ENCODE data around the gene ALK. TPM values are rescaled to one million over a fixed set of nuclear protein-coding genes. Genes with fewer than 3 reads are reported as not detected.
A peak's percentile ranks its signal among the peaks of the same experiment; 100 is the strongest.

ALK gene
- polyA plus RNA-seq, 4 donors = 0.04 to 0.98 TPM; not detected in 2

DNA sequence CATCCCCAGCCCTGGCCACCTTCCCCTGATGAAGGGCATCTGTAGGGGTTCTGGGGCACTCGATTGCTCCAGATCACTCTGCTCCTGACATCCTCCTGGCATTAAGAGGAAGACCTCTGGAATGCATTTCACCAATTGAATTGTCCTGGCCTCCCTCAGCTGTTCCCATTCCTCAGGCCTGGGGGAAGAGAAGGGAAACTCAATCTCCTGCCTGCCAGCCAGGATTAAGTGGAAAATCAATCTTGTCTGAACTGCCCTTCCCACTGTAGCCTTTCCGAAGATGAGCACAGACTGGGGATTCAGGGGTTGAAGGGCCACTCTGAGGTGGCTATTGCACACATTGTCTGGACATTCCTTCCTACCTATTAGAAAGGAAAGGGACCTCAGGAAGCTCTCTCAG lies 99.8 kb downstream of the ALK start:
- peaks cover 0 to 2% (median 0%) of the 10 kb centered on the region in 3 donors for H3K4me1 ChIP-seq (ENCODE audit: control insufficient read depth in 3 of 3, insufficient read depth in 2 of 3, low read depth in 1 of 3, low read length in 2 of 3)
- H3K4me3 ChIP-seq (ENCODE audit: low read depth in 1 of 3, low read length in 3 of 3) = no peak overlapping the region
- WGBS, 3 donors = 72 to 94% (median 83%) methylated on average over 2 of the region's 2 CpGs
- DNase-seq = no peak
- no peak overlapping the region for H3K27ac ChIP-seq (ENCODE audit: low read depth in 1 of 3, low read length in 2 of 3)
- H3K9me3 ChIP-seq (ENCODE audit: control insufficient read depth in 2 of 2, insufficient read depth in 1 of 2, low read depth in 1 of 2, low read length in 1 of 2) = peaks cover 0 to 3% of the 10 kb centered on the region in 2 donors
- no peaks in the 10 kb centered on the region for H3K27me3 ChIP-seq (ENCODE audit: control insufficient read depth in 3 of 3, insufficient read depth in 3 of 3, low read length in 3 of 3)
- H3K36me3 ChIP-seq (ENCODE audit: control insufficient read depth in 3 of 3, insufficient read depth in 2 of 3, low read depth in 1 of 3, low read length in 3 of 3) = no peaks in the 10 kb centered on the region
- no peak for FAIRE-seq

DNA sequence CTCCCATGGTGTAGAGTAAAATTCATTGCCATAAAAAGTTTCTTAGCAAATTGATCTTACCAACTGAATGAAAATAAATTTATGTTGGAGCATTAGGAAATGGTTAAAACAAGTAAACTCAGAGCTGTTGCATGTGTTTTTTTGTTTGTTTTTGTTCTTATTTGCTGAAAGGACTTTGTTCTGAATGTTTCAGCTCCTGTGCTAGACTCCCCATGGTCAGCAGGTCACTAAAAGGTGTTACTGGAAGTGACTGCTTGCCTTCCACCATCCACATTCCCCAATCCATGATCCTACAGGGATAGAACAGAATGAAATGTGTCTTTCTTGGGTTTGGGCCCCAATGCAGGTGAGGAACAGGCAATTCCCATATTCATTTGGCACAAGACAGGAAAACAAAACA lies 101.8 kb downstream of the ALK start:
- H3K27ac ChIP-seq (ENCODE audit: low read depth in 1 of 3, low read length in 2 of 3) = no peak overlapping the region
- H3K9me3 ChIP-seq (ENCODE audit: control insufficient read depth in 2 of 2, insufficient read depth in 1 of 2, low read depth in 1 of 2, low read length in 1 of 2) = peaks cover 0 to 3% of the 10 kb centered on the region in 2 donors
- H3K36me3 ChIP-seq (ENCODE audit: control insufficient read depth in 3 of 3, insufficient read depth in 2 of 3, low read depth in 1 of 3, low read length in 3 of 3) = no peaks in the 10 kb centered on the region
- FAIRE-seq (no peak), DNase-seq (no peak)
- no peaks in the 10 kb centered on the region for H3K27me3 ChIP-seq (ENCODE audit: control insufficient read depth in 3 of 3, insufficient read depth in 3 of 3, low read length in 3 of 3)
- peaks cover 0 to 2% (median 0%) of the 10 kb centered on the region in 3 donors for H3K4me1 ChIP-seq (ENCODE audit: control insufficient read depth in 3 of 3, insufficient read depth in 2 of 3, low read depth in 1 of 3, low read length in 2 of 3)
- H3K4me3 ChIP-seq (ENCODE audit: low read depth in 1 of 3, low read length in 3 of 3) = no peak overlapping the region

DNA sequence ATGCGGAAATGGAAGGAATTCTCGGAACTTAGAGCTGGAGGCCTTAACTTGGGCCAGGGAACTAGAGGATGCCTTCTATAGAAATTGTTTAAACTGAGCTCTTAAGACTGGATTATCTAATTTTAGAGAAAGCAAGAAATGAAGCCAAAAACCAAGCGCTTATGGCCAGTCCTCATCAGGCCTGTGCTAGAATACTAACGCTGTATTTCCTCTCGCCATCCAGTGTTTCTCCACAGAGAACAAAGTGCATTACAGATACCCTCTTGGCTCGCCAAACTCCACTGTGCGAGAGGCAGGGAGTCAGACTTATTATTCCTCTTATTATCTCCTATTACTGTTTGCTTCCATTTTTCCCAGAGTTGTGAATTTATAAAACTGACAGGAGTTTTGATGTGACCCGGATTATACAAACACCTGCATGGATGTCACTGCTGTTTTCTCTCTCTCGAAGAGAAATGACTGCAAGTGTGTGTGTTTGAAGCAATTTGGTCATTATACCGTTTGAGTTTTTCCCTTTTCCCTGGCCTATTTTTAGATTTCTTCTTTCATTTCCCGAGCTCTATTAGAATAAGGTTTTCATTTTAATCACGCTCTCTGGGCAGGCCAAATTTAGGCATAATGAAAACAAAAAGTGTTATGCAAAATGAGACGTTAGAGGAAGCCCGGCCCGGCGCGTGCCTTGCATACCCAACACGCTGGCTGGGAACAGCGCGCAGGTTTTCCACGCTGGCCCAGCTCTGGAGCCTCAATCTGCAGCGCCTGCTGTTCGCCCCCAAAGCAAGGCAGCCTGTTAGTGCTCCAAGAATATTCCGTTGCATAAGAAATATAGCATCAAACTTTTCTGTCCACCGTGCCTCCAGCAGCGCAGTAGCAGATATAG lies 103.3 kb downstream of the ALK start:
- H3K27ac ChIP-seq (ENCODE audit: low read depth in 1 of 3, low read length in 2 of 3) = peak overlapping the region in 1 of 3 donors; percentile 16
- DNase-seq (peak in 1 of 2 donors; percentile 8), FAIRE-seq (no peak)
- no peaks in the 10 kb centered on the region for H3K27me3 ChIP-seq (ENCODE audit: control insufficient read depth in 3 of 3, insufficient read depth in 3 of 3, low read length in 3 of 3)
- WGBS, 3 donors = 74 to 90% (median 84%) methylated on average over 26 of the region's 26 CpGs
- no peaks in the 10 kb centered on the region for H3K36me3 ChIP-seq (ENCODE audit: control insufficient read depth in 3 of 3, insufficient read depth in 2 of 3, low read depth in 1 of 3, low read length in 3 of 3)
- no peak overlapping the region for H3K4me3 ChIP-seq (ENCODE audit: low read depth in 1 of 3, low read length in 3 of 3)
- peaks cover 0 to 2% (median 0%) of the 10 kb centered on the region in 3 donors for H3K4me1 ChIP-seq (ENCODE audit: control insufficient read depth in 3 of 3, insufficient read depth in 2 of 3, low read depth in 1 of 3, low read length in 2 of 3)
- no peaks in the 10 kb centered on the region for H3K9me3 ChIP-seq (ENCODE audit: control insufficient read depth in 2 of 2, insufficient read depth in 1 of 2, low read depth in 1 of 2, low read length in 1 of 2)

DNA sequence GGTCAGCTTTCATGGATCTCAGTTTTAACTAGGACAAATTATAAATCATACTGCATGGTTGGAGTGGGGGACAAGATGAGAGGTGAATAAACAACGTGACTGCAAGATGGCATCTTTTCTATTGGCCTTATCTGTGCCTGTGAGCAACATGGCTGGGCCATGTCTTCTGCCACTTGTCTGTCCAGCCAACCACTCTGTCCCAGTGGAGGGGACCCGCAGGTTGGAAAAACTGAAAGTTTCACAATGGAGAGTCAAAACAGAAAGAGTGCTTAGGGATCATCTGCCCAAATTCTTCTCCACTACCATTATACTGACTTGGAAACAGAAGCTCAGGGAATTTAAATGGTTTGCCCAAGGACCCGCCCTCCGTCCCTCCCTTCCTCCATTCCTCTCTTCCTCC lies 104.1 kb downstream of the ALK start:
- FAIRE-seq (no peak), DNase-seq (no peak)
- WGBS, 3 donors = 66 to 90% (median 88%) methylated on average over 4 of the region's 4 CpGs
- Histone ChIP-seq H3K9me3 (ENCODE audit: control insufficient read depth in 2 of 2, insufficient read depth in 1 of 2, low read depth in 1 of 2, low read length in 1 of 2) (no peaks in the 10 kb centered on the region), H3K4me3 (ENCODE audit: low read depth in 1 of 3, low read length in 3 of 3) (no peak overlapping the region), H3K36me3 (ENCODE audit: control insufficient read depth in 3 of 3, insufficient read depth in 2 of 3, low read depth in 1 of 3, low read length in 3 of 3) (no peaks in the 10 kb centered on the region), H3K4me1 (ENCODE audit: control insufficient read depth in 3 of 3, insufficient read depth in 2 of 3, low read depth in 1 of 3, low read length in 2 of 3) (peaks cover 0 to 2% (median 0%) of the 10 kb centered on the region in 3 donors), H3K27me3 (ENCODE audit: control insufficient read depth in 3 of 3, insufficient read depth in 3 of 3, low read length in 3 of 3) (no peaks in the 10 kb centered on the region), H3K27ac (ENCODE audit: low read depth in 1 of 3, low read length in 2 of 3) (no peak overlapping the region)

DNA sequence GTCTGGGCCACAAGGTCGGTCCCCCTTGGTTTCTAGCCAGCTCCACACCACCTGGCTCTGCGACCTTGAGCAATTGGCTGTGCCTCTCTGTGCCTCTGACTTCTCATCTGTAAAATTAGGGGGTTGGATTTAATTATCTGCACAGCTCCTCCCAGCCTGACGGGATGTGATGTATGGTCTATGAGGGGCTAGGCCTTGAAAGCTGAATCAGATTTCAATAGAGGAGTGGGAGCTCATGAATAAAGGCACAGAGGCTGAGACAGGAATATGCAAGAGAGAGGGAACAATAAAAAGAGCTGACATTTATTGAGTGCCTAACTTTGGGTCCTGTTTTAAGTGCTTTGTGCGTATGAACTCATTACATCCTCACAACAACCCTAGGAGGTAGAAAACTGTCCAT lies 104.7 kb downstream of the ALK start:
- no peaks in the 10 kb centered on the region for H3K36me3 ChIP-seq (ENCODE audit: control insufficient read depth in 3 of 3, insufficient read depth in 2 of 3, low read depth in 1 of 3, low read length in 3 of 3)
- peaks cover 0 to 2% (median 0%) of the 10 kb centered on the region in 3 donors for H3K4me1 ChIP-seq (ENCODE audit: control insufficient read depth in 3 of 3, insufficient read depth in 2 of 3, low read depth in 1 of 3, low read length in 2 of 3)
- no peak overlapping the region for H3K4me3 ChIP-seq (ENCODE audit: low read depth in 1 of 3, low read length in 3 of 3)
- WGBS, 3 donors = 47 to 68% (median 57%) methylated on average over 4 of the region's 4 CpGs
- no peak overlapping the region for H3K27ac ChIP-seq (ENCODE audit: low read depth in 1 of 3, low read length in 2 of 3)
- DNase-seq (no peak), FAIRE-seq (no peak)
- H3K9me3 ChIP-seq (ENCODE audit: control insufficient read depth in 2 of 2, insufficient read depth in 1 of 2, low read depth in 1 of 2, low read length in 1 of 2) = no peaks in the 10 kb centered on the region
- no peaks in the 10 kb centered on the region for H3K27me3 ChIP-seq (ENCODE audit: control insufficient read depth in 3 of 3, insufficient read depth in 3 of 3, low read length in 3 of 3)

DNA sequence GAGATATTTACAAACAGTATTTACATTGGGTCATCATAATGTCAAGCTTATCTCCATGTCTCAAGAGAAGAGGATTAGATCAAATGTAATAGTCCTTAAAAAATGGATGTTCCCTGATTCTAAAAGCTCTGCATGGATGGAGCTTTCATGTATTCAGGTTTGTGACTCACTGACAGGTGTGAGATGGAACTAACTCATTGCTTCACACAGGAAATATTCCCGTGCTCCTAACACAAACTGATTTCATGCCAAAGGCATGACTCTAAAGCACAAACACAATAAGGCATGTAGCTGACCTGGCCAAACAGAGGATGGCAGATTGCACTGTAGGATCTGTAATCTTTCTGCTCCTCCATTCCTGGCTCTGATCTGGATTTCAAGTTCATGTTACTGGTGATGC lies 110.0 kb downstream of the ALK start:
- 13 to 41% (median 15%) methylated on average over 1 of the region's 1 CpG for WGBS, 3 donors

DNA sequence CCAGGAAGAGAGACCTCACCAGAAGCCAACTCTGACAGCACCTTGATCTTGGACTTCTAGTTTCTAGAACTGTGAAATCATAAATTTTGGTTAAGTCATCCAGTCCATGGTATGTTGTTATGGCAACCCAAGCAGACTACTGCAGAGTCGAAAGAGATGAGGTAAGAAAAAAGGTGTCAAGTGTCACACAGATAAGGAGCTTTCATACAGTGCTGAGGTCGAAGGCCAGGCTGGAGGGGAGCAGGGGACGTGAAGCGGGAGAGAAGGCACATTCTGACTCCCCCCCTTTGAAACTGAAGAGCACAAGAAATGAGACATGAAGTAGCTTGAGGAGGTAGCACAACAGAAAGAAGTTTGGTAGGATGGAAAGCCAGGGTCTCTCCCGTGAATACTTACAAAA lies 110.4 kb downstream of the ALK start:
- FAIRE-seq (no peak), DNase-seq (no peak)
- H3K4me1 ChIP-seq (ENCODE audit: control insufficient read depth in 3 of 3, insufficient read depth in 2 of 3, low read depth in 1 of 3, low read length in 2 of 3) = no peaks in the 10 kb centered on the region
- H3K36me3 ChIP-seq (ENCODE audit: control insufficient read depth in 3 of 3, insufficient read depth in 2 of 3, low read depth in 1 of 3, low read length in 3 of 3) = no peaks in the 10 kb centered on the region
- H3K4me3 ChIP-seq (ENCODE audit: low read depth in 1 of 3, low read length in 3 of 3) = no peak overlapping the region
- H3K27me3 ChIP-seq (ENCODE audit: control insufficient read depth in 3 of 3, insufficient read depth in 3 of 3, low read length in 3 of 3) = no peaks in the 10 kb centered on the region
- 22 to 36% (median 33%) methylated on average over 5 of the region's 5 CpGs for WGBS, 3 donors
- no peak overlapping the region for H3K27ac ChIP-seq (ENCODE audit: low read depth in 1 of 3, low read length in 2 of 3)
- H3K9me3 ChIP-seq (ENCODE audit: control insufficient read depth in 2 of 2, insufficient read depth in 1 of 2, low read depth in 1 of 2, low read length in 1 of 2) = no peaks in the 10 kb centered on the region

More for the DNA sequence above, 110.0 kb downstream of the ALK start:
- H3K36me3 ChIP-seq (ENCODE audit: control insufficient read depth in 3 of 3, insufficient read depth in 2 of 3, low read depth in 1 of 3, low read length in 3 of 3) = no peaks in the 10 kb centered on the region
- FAIRE-seq = no peak
- no peaks in the 10 kb centered on the region for H3K9me3 ChIP-seq (ENCODE audit: control insufficient read depth in 2 of 2, insufficient read depth in 1 of 2, low read depth in 1 of 2, low read length in 1 of 2)
- no peak for DNase-seq
- no peak overlapping the region for H3K4me3 ChIP-seq (ENCODE audit: low read depth in 1 of 3, low read length in 3 of 3)
- H3K27me3 ChIP-seq (ENCODE audit: control insufficient read depth in 3 of 3, insufficient read depth in 3 of 3, low read length in 3 of 3) = no peaks in the 10 kb centered on the region
- H3K27ac ChIP-seq (ENCODE audit: low read depth in 1 of 3, low read length in 2 of 3) = no peak overlapping the region
- H3K4me1 ChIP-seq (ENCODE audit: control insufficient read depth in 3 of 3, insufficient read depth in 2 of 3, low read depth in 1 of 3, low read length in 2 of 3) = no peaks in the 10 kb centered on the region

DNA sequence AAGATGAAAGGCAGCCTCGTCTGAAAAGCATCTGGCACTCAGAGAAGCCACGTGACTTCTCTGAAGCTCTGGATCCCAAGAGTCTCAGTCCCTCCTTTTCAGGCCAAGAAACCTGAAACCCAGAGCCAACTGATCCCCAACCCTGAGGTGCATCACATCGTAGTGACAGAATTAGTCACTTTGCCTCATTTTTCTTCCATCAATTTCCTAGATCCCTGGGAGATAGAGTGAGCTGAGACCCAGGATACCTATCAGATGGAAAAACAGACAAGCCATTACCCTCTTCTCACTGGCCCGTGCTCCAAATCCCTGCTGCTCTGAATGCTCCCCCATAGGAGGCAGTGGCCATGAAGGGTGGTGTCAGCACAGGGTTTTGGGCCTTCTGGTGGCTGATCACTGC lies 113.1 kb downstream of the ALK start:
- 55 to 62% (median 58%) methylated on average over 4 of the region's 4 CpGs for WGBS, 3 donors

DNA sequence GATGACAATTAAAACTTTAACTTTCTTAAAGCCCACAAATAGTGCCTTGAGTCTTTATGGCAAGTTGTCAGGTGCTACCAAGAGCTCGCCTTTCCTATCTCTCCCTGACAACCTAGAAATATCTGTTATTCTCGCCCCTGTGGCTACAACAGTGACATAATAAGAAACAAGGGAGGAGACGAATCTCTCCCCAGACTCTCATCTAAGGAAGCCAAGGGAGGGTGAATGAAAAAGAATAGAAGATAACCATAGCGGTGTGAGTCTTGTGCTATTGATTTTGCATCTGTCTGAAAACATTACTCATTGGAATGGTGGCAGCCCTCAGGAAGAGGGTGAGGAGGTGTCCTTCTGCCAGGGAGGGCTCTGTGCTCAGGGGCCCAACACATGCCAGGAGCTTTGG lies 114.3 kb downstream of the ALK start:
- WGBS, 3 donors = 72 to 80% (median 80%) methylated on average over 4 of the region's 4 CpGs
- H3K27me3 ChIP-seq (ENCODE audit: control insufficient read depth in 3 of 3, insufficient read depth in 3 of 3, low read length in 3 of 3) = no peaks in the 10 kb centered on the region
- no peaks in the 10 kb centered on the region for H3K4me1 ChIP-seq (ENCODE audit: control insufficient read depth in 3 of 3, insufficient read depth in 2 of 3, low read depth in 1 of 3, low read length in 2 of 3)
- no peaks in the 10 kb centered on the region for H3K9me3 ChIP-seq (ENCODE audit: control insufficient read depth in 2 of 2, insufficient read depth in 1 of 2, low read depth in 1 of 2, low read length in 1 of 2)
- no peak overlapping the region for H3K27ac ChIP-seq (ENCODE audit: low read depth in 1 of 3, low read length in 2 of 3)
- H3K36me3 ChIP-seq (ENCODE audit: control insufficient read depth in 3 of 3, insufficient read depth in 2 of 3, low read depth in 1 of 3, low read length in 3 of 3) = no peaks in the 10 kb centered on the region
- DNase-seq (no peak), FAIRE-seq (no peak)
- no peak overlapping the region for H3K4me3 ChIP-seq (ENCODE audit: low read depth in 1 of 3, low read length in 3 of 3)

More for the DNA sequence above, 113.1 kb downstream of the ALK start:
- no peaks in the 10 kb centered on the region for H3K9me3 ChIP-seq (ENCODE audit: control insufficient read depth in 2 of 2, insufficient read depth in 1 of 2, low read depth in 1 of 2, low read length in 1 of 2)
- FAIRE-seq (no peak), DNase-seq (no peak)
- H3K4me3 ChIP-seq (ENCODE audit: low read depth in 1 of 3, low read length in 3 of 3) = no peak overlapping the region
- no peaks in the 10 kb centered on the region for H3K27me3 ChIP-seq (ENCODE audit: control insufficient read depth in 3 of 3, insufficient read depth in 3 of 3, low read length in 3 of 3)
- no peaks in the 10 kb centered on the region for H3K36me3 ChIP-seq (ENCODE audit: control insufficient read depth in 3 of 3, insufficient read depth in 2 of 3, low read depth in 1 of 3, low read length in 3 of 3)
- no peak overlapping the region for H3K27ac ChIP-seq (ENCODE audit: low read depth in 1 of 3, low read length in 2 of 3)
- H3K4me1 ChIP-seq (ENCODE audit: control insufficient read depth in 3 of 3, insufficient read depth in 2 of 3, low read depth in 1 of 3, low read length in 2 of 3) = no peaks in the 10 kb centered on the region
